AG04449 (cell line): ENCODE measurements around the gene NUTM1.
A peak's percentile ranks its signal among the peaks of the same experiment; 100 is the strongest.

Experiments
- CTCF ChIA-PET: fragments of 350-600 bp; formaldehyde crosslinking; extraction: SDS; loops from one replicate; lab custom pipeline; 2021; ENCODE audit warnings: antibody characterized with exemption; lab: Yijun Ruan, JAX
- POLR2A ChIA-PET: fragments of 400-600, 350-600 bp; formaldehyde crosslinking; extraction: SDS; loops from one replicate; lab custom pipeline; 2020; ENCODE audit warnings: antibody characterized with exemption, inconsistent platforms; lab: Yijun Ruan, JAX
- DNase-seq: peaks from one replicate; pipeline ENCODE4 v3.0.0-alpha.2; 2010; ENCODE audit warnings: low read depth, low spot score
- H3K4me3 ChIP-seq: 2 replicates; pipeline ENCODE4 v1.5.1; 2011; ENCODE audit warnings: low read depth, mild to moderate bottlenecking, control low read depth, low read length
- CTCF ChIP-seq: IDR thresholded peaks from one replicate; pipeline ENCODE4 v1.5.1; 2011; ENCODE audit warnings: mild to moderate bottlenecking, moderate library complexity, low read length, control low read depth, inconsistent platforms; ENCODE audit not compliant: insufficient read depth; ENCODE audit errors: missing control alignments

NUTM1 gene

DNA sequence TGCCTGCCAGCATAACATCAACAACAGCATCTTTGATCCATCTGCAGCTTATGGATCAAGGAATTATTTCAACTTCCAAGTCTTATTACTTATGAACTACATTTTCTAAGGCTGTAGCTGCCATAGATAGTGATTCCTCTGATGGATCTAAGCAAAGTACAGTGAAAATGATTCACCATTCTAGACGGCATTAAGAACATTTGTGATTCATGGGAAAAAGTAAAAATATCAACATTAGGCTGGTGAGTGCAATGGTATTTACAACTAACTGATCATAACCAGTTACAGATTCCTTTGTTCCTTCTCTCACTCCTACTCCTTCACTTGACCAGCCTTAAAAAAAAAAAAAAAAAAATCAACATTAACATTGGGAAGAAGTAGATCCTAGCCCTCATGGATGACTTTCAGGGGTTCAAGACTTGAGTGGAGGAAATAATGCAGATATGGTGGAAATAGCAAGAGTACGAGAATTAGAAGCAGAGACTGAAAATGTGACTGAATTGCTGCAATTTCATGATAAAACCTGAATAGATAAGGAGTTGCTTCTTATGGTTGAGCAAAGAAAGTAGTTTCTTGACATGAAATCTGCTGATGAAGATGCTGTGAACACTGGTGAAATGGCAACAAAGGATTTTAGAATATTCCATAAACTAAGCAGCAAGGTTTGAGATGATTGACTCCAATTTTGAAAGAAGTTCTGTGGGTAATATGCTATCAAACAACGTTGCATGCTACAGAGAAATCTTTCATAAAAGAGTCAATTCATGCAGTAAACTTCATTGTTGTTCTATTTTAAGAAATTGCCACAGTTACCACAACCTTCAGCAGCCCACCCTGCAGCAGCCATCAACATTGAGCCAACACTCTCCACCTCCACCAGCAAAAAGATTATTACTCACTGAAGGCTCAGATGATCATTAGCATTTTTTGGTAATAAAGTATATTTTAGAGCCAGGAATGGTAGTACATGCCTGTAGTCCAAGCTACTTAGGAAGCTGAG, 28.3 kb upstream of the NUTM1 start:
- POLR2A ChIA-PET: no interaction called here
- TF ChIP-seq CTCF: no peak
- CTCF ChIA-PET: no interaction called here
- no peak overlapping the region for H3K4me3 ChIP-seq
- no peak for DNase-seq

GRCh38 chr15:34318277-34319079, 24.6 kb upstream of the NUTM1 start:
- peak overlapping the region; percentile 58 for H3K4me3 ChIP-seq
- TF ChIP-seq CTCF: no peak
- no peak for DNase-seq
- ChIA-PET POLR2A (interaction anchor here (1.3 kb wide), 1 partner anchor 25 kb away, joined by 3 read pairs; the partner anchor contains the start of genes NOP10 and NUTM1), CTCF (interaction anchor here (0.6 to 1.3 kb wide), 5 partner anchors 20 to 109 kb away, joined by 3 to 4 read pairs (median 3); partner anchors contain the start of genes KATNBL1 and LPCAT4)

DNA sequence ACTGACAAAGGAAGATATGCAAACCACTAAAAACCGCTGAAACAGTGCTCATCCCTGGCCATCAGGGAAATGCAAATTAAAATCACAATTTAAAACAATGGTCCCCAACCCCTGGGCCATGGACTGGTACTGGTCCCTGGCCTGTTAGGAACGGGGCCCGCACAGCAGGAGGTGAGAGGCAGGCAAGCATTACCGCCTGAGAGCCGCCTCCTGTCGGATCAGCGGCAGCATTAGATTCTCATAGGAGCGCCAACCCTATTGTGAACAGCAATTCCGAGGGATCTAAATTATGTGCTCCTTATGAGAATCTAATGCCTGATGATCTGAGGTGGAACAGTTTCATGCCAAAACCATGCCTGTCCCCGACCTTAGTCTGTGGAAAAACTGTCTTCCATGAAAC, 19.9 kb upstream of the NUTM1 start:
- POLR2A ChIA-PET: no interaction called here
- CTCF ChIA-PET: no interaction called here
- TF ChIP-seq CTCF: no peak

DNA sequence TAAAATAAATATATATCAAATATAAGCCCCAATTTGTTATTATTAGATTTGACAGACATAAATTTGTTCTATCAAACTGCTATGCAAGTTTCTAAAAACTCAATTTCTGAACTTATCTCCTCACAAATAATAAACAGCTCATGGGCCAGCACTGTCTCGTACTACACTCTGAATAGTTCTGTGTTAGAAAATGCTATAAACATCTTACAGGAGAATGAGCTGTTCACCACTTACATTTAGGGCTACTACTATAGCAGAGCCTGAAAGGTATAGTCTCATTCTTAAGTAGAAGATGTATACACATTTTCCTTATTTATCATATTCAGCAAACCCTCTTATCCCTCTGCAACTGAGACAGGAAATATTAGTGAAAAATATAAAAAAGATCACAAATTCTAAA, 18.2 kb upstream of the NUTM1 start:
- no peak for DNase-seq
- ChIA-PET POLR2A (no interaction called here), CTCF (interaction anchor here (0.9 to 2.4 kb wide), 3 partner anchors 18 to 84 kb away, joined by 3 to 10 read pairs (median 7); partner anchors contain the start of genes LPCAT4, NOP10 and NUTM1)
- no peak overlapping the region for H3K4me3 ChIP-seq
- TF ChIP-seq CTCF: no peak

More for the DNA sequence above, 19.9 kb upstream of the NUTM1 start:
- H3K4me3 ChIP-seq: no peak overlapping the region
- no peak for DNase-seq

- TF ChIP-seq CTCF: no peak
- no peak for DNase-seq
- H3K4me3 ChIP-seq: no peak overlapping the region
- ChIA-PET POLR2A (interaction anchor here (0.8 kb wide), 1 partner anchor 12 kb away, joined by 3 read pairs; the partner anchor contains the start of gene SLC12A6), CTCF (interaction anchor here (0.9 to 2.4 kb wide), 3 partner anchors 18 to 84 kb away, joined by 3 to 10 read pairs (median 7); partner anchors contain the start of genes LPCAT4, NOP10 and NUTM1)
Observed at GRCh38 chr15:34325368-34325767, 17.7 kb upstream of the NUTM1 start.
